ENCODE data around the gene SNRPA1.

DNA sequence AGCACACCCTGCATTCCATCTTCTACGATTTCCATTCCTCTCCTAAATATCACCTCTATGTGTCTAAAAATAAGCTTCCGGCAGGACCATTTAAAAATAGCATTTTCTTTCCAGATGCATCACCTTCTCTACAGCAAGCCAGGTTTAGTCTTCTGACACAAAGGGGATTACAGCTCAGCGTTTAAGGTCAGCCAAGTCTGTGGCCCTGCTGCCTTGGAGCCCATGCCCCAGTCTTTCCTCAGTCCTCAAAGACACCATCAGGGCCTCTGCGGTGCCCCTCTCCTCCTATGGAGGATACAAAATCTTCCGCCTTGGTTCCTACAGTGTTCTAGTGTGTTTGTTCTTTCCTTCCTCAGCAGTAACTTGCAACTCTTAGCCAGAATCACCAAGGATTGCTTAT is 21.5 kb downstream of the SNRPA1 start:
- TF ChIP-seq CTCF (IDR thresholded peaks at IDR 0.05; ENCODE audit: low read depth, low read length) (no peak), POLR2A (IDR thresholded peaks at IDR 0.05; ENCODE audit: extremely low read depth, insufficient read length) (no peak), MAX (IDR thresholded peaks at IDR 0.05; ENCODE audit: low read depth, low read length) (no peak), MYC (IDR thresholded peaks at IDR 0.05; ENCODE audit: low read depth, low read length) (no peak)
